Renal cortical epithelial cell (primary cell): ENCODE results near the gene RFPL4A. TPM values are rescaled to one million over a fixed set of nuclear protein-coding genes. Genes with fewer than 3 reads are reported as not detected.

Experiments used
- DNase-seq: peaks from one replicate; pipeline ENCODE4 v3.0.0-alpha.2; 2011; ENCODE audit warnings: low read depth
- total RNA-seq: library from RNA; depleted of rRNA; stranded (reverse); fragments of >200 nt; gene quantifications from 2 replicates; pipeline ENCODE4 v1.2.3, GENCODE V29; 2014

RFPL4A gene
- total RNA-seq, 1 donor from 2014 or later, result not detected

GRCh38 chr19:55802281-55802680 is 43.4 kb downstream of the RFPL4A start:
- no peak for DNase-seq

- DNase-seq, result peak; percentile 12
Measured at GRCh38 chr19:55809381-55810058, 50.6 kb downstream of the RFPL4A start.

GRCh38 chr19:55811340-55811739 is 52.4 kb downstream of the RFPL4A start:
- DNase-seq, result no peak

- DNase-seq, result no peak
Measured at GRCh38 chr19:55812449-55812848, 53.6 kb downstream of the RFPL4A start.

Other genes starting within 250 kb of the RFPL4A start
- 2.1 TPM in 1 of 2 replicates, not detected in the other for gene SBK2, start 222.0 kb upstream of the RFPL4A start, total RNA-seq
- gene SBK3, start 213.6 kb upstream of the RFPL4A start, total RNA-seq, result not detected in 2 replicates
- gene ZNF579, start 178.2 kb upstream of the RFPL4A start, total RNA-seq, result 3.1 and 12.4 TPM in 2 replicates
- 4.2 and 7.4 TPM in 2 replicates for gene FIZ1, start 159.6 kb upstream of the RFPL4A start, total RNA-seq
- 8.3 and 9.3 TPM in 2 replicates for gene ZNF524, start 158.8 kb upstream of the RFPL4A start, total RNA-seq
- 1.0 and 5.8 TPM in 2 replicates for gene ZNF865, start 153.4 kb upstream of the RFPL4A start, total RNA-seq
- gene ZNF784, start 134.5 kb upstream of the RFPL4A start, total RNA-seq, result 3.5 and 7.0 TPM in 2 replicates
- 0.52 and 5.8 TPM in 2 replicates for gene ZNF580, start 118.1 kb upstream of the RFPL4A start, total RNA-seq
- gene ZNF581, start 115.4 kb upstream of the RFPL4A start, total RNA-seq, result 17.3 and 22.1 TPM in 2 replicates
- gene CCDC106, start 110.9 kb upstream of the RFPL4A start, total RNA-seq, result 3.0 and 13.4 TPM in 2 replicates
- 69.6 and 140 TPM in 2 replicates for gene U2AF2, start 104.1 kb upstream of the RFPL4A start, total RNA-seq
- gene EPN1, start 83.9 kb upstream of the RFPL4A start, total RNA-seq, result 42.4 and 248 TPM in 2 replicates
- not detected in 2 replicates for gene NLRP9, start 20.7 kb upstream of the RFPL4A start, total RNA-seq
- gene RFPL4AL1, start 10.0 kb downstream of the RFPL4A start, total RNA-seq, result 0.87 TPM in 1 of 2 replicates, not detected in the other
- gene NLRP11, start 72.9 kb downstream of the RFPL4A start, total RNA-seq, result not detected in 2 replicates
- gene NLRP4, start 77.4 kb downstream of the RFPL4A start, total RNA-seq, result not detected in 2 replicates
- not detected in 2 replicates for gene NLRP13, start 173.2 kb downstream of the RFPL4A start, total RNA-seq
- gene NLRP8, start 188.7 kb downstream of the RFPL4A start, total RNA-seq, result not detected in 2 replicates
- gene NLRP5, start 227.7 kb downstream of the RFPL4A start, total RNA-seq, result not detected in 2 replicates